ENCODE results near the gene SLC26A8.
"Not testable (repeated sequence)": the region's sequence is repeated elsewhere in the genome, so short reads cannot be mapped to it uniquely, and the experiment has no call there.

SLC26A8 gene

GRCh38 chr6:35936681-35937359 lies 87.6 kb downstream of the SLC26A8 start:
- H4K8ac ChIP-seq (ENCODE audit: low read depth, low read length): no peak overlapping the region
- no peak overlapping the region for H3K4me3 ChIP-seq (ENCODE audit: low read depth, low read length)
- no peak overlapping the region for H3K23ac ChIP-seq (ENCODE audit: low read length)
- H3K4me1 ChIP-seq (ENCODE audit: control insufficient read depth in 1 of 2, insufficient read depth in 2 of 2, low read length in 2 of 2): no peaks in the 10 kb centered on the region
- no peak overlapping the region for H2BK5ac ChIP-seq (ENCODE audit: low read depth, low read length, poor library complexity)
- no peak overlapping the region for H2BK12ac ChIP-seq (ENCODE audit: low read length)
- no peaks in the 10 kb centered on the region for H3K36me3 ChIP-seq (ENCODE audit: control insufficient read depth in 1 of 2, insufficient read depth in 2 of 2, low read length in 2 of 2)
- H3K9ac ChIP-seq (ENCODE audit: low read length): no peak overlapping the region
- no CpG with 5 or more reads among the region's 1 CpG for WGBS (ENCODE audit: extremely low coverage, insufficient coverage, insufficient read length)
- H4K12ac ChIP-seq (ENCODE audit: low read depth, low read length): no peak overlapping the region
- H3K4me2 ChIP-seq (ENCODE audit: low read length): no peak overlapping the region
- no peaks in the 10 kb centered on the region for H3K79me1 ChIP-seq (ENCODE audit: low read length)
- no peaks in the 10 kb centered on the region for H3K79me2 ChIP-seq (ENCODE audit: control insufficient read depth, insufficient read depth, low read length, poor library complexity)
- H2BK120ac ChIP-seq (ENCODE audit: insufficient read depth, low read length, poor library complexity): no peak overlapping the region
- no peak overlapping the region for H2AK5ac ChIP-seq (ENCODE audit: low read length)
- H3K27ac ChIP-seq (ENCODE audit: low read depth, low read length): no peak overlapping the region
- no peak overlapping the region for H2AFZ ChIP-seq (ENCODE audit: insufficient read depth, low read length, poor library complexity)
- no peak overlapping the region for H3K14ac ChIP-seq (ENCODE audit: low read length)
- H3K9me3 ChIP-seq (ENCODE audit: insufficient read depth, low read depth, low read length): no peaks in the 10 kb centered on the region
- H3K4ac ChIP-seq (ENCODE audit: low read depth, low read length): no peak overlapping the region
- DNase-seq: no peak
- no peaks in the 10 kb centered on the region for H3K27me3 ChIP-seq (ENCODE audit: insufficient read depth, low read length)
- H3K18ac ChIP-seq (ENCODE audit: low read length): no peak overlapping the region
- H4K91ac ChIP-seq (ENCODE audit: low read depth, low read length): no peak overlapping the region

- Histone ChIP-seq H3K14ac (ENCODE audit: low read length) (no peak overlapping the region), H3K4me2 (ENCODE audit: low read length) (no peak overlapping the region), H2AK5ac (ENCODE audit: low read length) (no peak overlapping the region), H2BK120ac (ENCODE audit: insufficient read depth, low read length, poor library complexity) (no peak overlapping the region), H4K91ac (ENCODE audit: low read depth, low read length) (no peak overlapping the region), H3K4me3 (ENCODE audit: low read depth, low read length) (no peak overlapping the region), H3K4me1 (ENCODE audit: control insufficient read depth in 1 of 2, insufficient read depth in 2 of 2, low read length in 2 of 2) (peaks cover 6 to 8% of the 10 kb centered on the region in 2 experiments), H3K27ac (ENCODE audit: low read depth, low read length) (no peak overlapping the region), H2BK5ac (ENCODE audit: low read depth, low read length, poor library complexity) (no peak overlapping the region), H3K9me3 (ENCODE audit: insufficient read depth, low read depth, low read length) (no peaks in the 10 kb centered on the region), H4K8ac (ENCODE audit: low read depth, low read length) (no peak overlapping the region), H3K79me1 (ENCODE audit: low read length) (no peaks in the 10 kb centered on the region), H3K4ac (ENCODE audit: low read depth, low read length) (no peak overlapping the region), H4K12ac (ENCODE audit: low read depth, low read length) (no peak overlapping the region), H2AFZ (ENCODE audit: insufficient read depth, low read length, poor library complexity) (no peak overlapping the region), H3K18ac (ENCODE audit: low read length) (no peak overlapping the region), H3K79me2 (ENCODE audit: control insufficient read depth, insufficient read depth, low read length, poor library complexity) (no peaks in the 10 kb centered on the region), H3K23ac (ENCODE audit: low read length) (no peak overlapping the region), H3K9ac (ENCODE audit: low read length) (no peak overlapping the region), H3K36me3 (ENCODE audit: control insufficient read depth in 1 of 2, insufficient read depth in 2 of 2, low read length in 2 of 2) (no peaks in the 10 kb centered on the region), H2BK12ac (ENCODE audit: low read length) (no peak overlapping the region), H3K27me3 (ENCODE audit: insufficient read depth, low read length) (no peaks in the 10 kb centered on the region)
- no CpG with 5 or more reads among the region's 5 CpGs for WGBS (ENCODE audit: extremely low coverage, insufficient coverage, insufficient read length)
- DNase-seq: no peak
These were observed 89.0 kb downstream of the SLC26A8 start for GRCh38 chr6:35935469-35935868.

GRCh38 chr6:35933844-35934243 lies 90.6 kb downstream of the SLC26A8 start:
- no peaks in the 10 kb centered on the region for H3K9me3 ChIP-seq (ENCODE audit: insufficient read depth, low read depth, low read length)
- H3K4me1 ChIP-seq (ENCODE audit: control insufficient read depth in 1 of 2, insufficient read depth in 2 of 2, low read length in 2 of 2): peaks cover 6 to 8% of the 10 kb centered on the region in 2 experiments
- H3K79me1 ChIP-seq (ENCODE audit: low read length): no peaks in the 10 kb centered on the region
- no peak overlapping the region for H4K12ac ChIP-seq (ENCODE audit: low read depth, low read length)
- no peak overlapping the region for H3K9ac ChIP-seq (ENCODE audit: low read length)
- no peaks in the 10 kb centered on the region for H3K36me3 ChIP-seq (ENCODE audit: control insufficient read depth in 1 of 2, insufficient read depth in 2 of 2, low read length in 2 of 2)
- H2BK120ac ChIP-seq (ENCODE audit: insufficient read depth, low read length, poor library complexity): no peak overlapping the region
- DNase-seq: no peak
- no peak overlapping the region for H3K27ac ChIP-seq (ENCODE audit: low read depth, low read length)
- H2AFZ ChIP-seq (ENCODE audit: insufficient read depth, low read length, poor library complexity): no peak overlapping the region
- H3K18ac ChIP-seq (ENCODE audit: low read length): no peak overlapping the region
- H3K79me2 ChIP-seq (ENCODE audit: control insufficient read depth, insufficient read depth, low read length, poor library complexity): no peaks in the 10 kb centered on the region
- no peak overlapping the region for H3K4me2 ChIP-seq (ENCODE audit: low read length)
- H4K8ac ChIP-seq (ENCODE audit: low read depth, low read length): no peak overlapping the region
- no peak overlapping the region for H2BK12ac ChIP-seq (ENCODE audit: low read length)
- H3K23ac ChIP-seq (ENCODE audit: low read length): no peak overlapping the region
- no peak overlapping the region for H2AK5ac ChIP-seq (ENCODE audit: low read length)
- no peak overlapping the region for H2BK5ac ChIP-seq (ENCODE audit: low read depth, low read length, poor library complexity)
- no peak overlapping the region for H3K4ac ChIP-seq (ENCODE audit: low read depth, low read length)
- no peak overlapping the region for H3K14ac ChIP-seq (ENCODE audit: low read length)
- H3K27me3 ChIP-seq (ENCODE audit: insufficient read depth, low read length): no peaks in the 10 kb centered on the region
- H4K91ac ChIP-seq (ENCODE audit: low read depth, low read length): no peak overlapping the region
- no CpG with 5 or more reads among the region's 2 CpGs for WGBS (ENCODE audit: extremely low coverage, insufficient coverage, insufficient read length)
- H3K4me3 ChIP-seq (ENCODE audit: low read depth, low read length): no peak overlapping the region

GRCh38 chr6:35931873-35932272 lies 92.6 kb downstream of the SLC26A8 start:
- not testable (repeated sequence) for H3K18ac ChIP-seq (ENCODE audit: low read length); H3K27me3 ChIP-seq (ENCODE audit: insufficient read depth, low read length); H3K14ac ChIP-seq (ENCODE audit: low read length); H2BK5ac ChIP-seq (ENCODE audit: low read depth, low read length, poor library complexity); H2BK12ac ChIP-seq (ENCODE audit: low read length); H3K79me2 ChIP-seq (ENCODE audit: control insufficient read depth, insufficient read depth, low read length, poor library complexity); H3K23ac ChIP-seq (ENCODE audit: low read length); H3K79me1 ChIP-seq (ENCODE audit: low read length); H4K91ac ChIP-seq (ENCODE audit: low read depth, low read length); H4K8ac ChIP-seq (ENCODE audit: low read depth, low read length); H4K12ac ChIP-seq (ENCODE audit: low read depth, low read length); H3K4ac ChIP-seq (ENCODE audit: low read depth, low read length); H3K36me3 ChIP-seq (ENCODE audit: control insufficient read depth in 1 of 2, insufficient read depth in 2 of 2, low read length in 2 of 2); H3K4me3 ChIP-seq (ENCODE audit: low read depth, low read length); H3K9me3 ChIP-seq (ENCODE audit: insufficient read depth, low read depth, low read length); H2AK5ac ChIP-seq (ENCODE audit: low read length); H3K27ac ChIP-seq (ENCODE audit: low read depth, low read length); DNase-seq; H3K9ac ChIP-seq (ENCODE audit: low read length); H3K4me2 ChIP-seq (ENCODE audit: low read length); H2AFZ ChIP-seq (ENCODE audit: insufficient read depth, low read length, poor library complexity); H3K4me1 ChIP-seq (ENCODE audit: control insufficient read depth in 1 of 2, insufficient read depth in 2 of 2, low read length in 2 of 2); H2BK120ac ChIP-seq (ENCODE audit: insufficient read depth, low read length, poor library complexity)
- no CpG with 5 or more reads among the region's 10 CpGs for WGBS (ENCODE audit: extremely low coverage, insufficient coverage, insufficient read length)

Data from trophoblast cell (in vitro differentiated cells and primary cell).